Stimulated activated CD4-positive, alpha-beta T cell treated with anti-CD3 and anti-CD28 coated beads, Interleukin-15, amount 100 ng/mL, for 48 hours (primary cell): Measurements from ENCODE around the gene KATNB1.
"Not testable (repeated sequence)": the region's sequence is repeated elsewhere in the genome, so short reads cannot be mapped to it uniquely, and the experiment has no call there.

Source experiments
- DNase-seq, 2 donors: peaks; one replicate each; pipeline ENCODE4 v3.0.0-alpha.2; 2020; ENCODE audit warnings: low read depth in 2 of 2

Gene KATNB1

GRCh38 chr16:57771141-57771785 lies 35.7 kb downstream of the KATNB1 start:
- no peak for DNase-seq

DNA sequence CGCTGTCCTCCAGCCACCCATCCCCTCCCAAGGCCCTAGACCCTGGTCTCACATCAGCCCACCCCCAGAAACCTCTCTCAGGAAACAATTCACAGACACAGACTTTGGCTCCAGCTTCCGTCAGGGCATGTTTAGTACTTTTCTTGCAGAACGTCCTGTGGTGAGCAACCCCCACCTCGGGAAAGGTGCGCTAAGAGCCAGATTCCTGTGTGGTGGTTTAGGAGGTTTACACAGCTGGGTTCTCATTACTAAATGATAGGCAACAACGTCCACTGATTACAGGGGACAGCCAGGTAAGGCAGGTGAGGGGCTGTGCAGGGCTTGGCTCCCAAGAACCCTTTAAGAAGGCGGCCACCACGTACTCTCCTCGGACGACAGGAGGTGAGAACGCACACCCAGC lies 37.4 kb downstream of the KATNB1 start:
- no peak for DNase-seq

DNA sequence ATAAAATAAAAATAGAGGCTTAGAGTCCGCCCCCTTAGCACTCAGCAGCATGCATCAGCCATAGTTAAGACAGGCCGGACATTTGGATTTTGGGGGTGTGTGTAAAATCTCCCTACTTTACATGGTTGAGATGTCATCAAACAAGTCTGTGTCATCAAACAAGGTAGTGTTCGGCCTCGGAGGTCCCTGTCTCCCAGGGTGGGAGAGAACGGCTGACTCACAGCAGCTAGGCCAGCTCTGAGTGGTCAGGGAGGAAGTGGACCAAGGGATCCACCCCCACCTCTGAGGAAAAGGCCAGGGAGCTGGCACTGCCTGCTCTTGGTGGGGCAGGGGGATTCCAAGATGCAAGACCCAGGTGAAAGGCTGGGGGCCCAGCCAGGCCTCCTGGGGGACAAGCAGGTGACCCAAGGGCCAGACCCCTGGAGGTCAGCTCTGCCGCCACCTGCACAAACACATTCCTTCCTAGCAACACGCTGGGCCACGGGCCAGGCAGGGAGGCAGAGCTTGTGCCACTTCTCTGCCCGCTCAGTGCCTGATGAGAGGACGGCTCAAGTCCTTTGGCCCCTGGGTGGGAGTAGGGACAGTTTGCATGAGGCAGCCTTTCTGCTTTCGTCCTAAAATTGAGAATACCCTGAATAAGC lies 38.2 kb downstream of the KATNB1 start:
- no peak for DNase-seq

DNA sequence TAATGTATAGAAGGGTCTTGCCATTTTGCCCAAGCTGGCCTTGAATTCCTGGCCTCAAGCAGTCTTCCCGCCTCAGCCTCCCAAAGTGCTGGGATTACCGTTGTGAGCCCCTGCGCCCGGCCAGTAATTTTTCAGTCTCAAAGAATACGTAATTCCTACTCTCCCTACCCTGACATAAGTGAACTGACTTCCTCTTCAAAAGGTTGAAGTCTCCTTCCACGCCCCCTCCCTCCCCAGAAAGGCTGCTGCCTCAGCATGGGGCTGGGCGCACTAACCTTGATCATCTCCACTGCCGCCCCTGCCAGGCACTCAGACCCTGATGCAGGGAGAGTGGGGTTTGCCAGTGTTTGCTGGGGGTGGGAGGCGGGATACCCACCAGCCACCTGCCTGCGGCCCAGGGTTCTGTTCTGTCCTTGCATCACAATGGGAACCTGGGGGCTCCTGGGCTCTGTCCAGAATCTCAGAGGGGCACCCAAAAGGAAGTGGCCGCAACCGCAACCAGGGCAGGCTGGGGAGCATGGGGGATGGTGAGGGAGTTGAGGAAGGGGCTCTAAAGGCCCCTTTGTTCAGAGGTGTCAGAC lies 39.2 kb downstream of the KATNB1 start:
- no peak for DNase-seq

DNA sequence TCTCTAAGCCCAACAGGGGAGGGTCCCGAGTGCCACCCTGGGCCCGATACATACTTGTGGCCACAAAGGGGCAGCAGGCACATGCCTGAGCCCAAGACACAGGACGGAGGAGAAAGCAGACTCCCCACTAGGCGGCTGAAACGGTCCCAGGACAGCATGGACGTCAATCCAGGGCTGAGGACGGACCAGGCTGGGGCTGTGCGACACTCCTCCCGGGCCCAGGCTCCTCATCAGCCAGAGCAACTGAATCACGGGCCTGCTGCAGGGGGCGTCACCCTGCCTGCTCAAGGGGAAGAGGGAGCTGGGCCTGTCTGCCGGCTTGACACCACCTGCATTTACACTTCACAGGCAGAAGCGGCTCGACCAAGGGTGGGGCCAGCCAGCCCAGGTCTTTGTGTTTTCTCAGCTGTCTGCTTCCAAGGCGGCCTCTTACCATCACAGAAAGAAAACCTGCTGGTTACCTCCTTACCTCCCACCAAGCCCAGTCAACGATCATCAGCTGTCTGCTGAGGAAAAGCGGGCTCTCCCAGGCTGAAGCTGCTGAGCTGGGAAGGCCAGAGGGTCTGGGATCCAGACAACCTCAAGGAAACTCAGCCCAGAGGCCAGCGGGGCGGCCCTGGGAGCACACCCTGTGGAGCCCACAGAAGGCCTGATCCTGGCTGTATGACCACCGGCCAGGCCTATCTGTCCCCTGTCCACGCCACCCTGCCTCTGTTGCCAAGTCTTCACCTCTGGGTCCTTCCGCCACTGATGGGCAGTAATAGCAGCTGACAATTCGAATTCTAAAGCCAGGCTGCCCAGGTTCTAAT lies 40.3 kb downstream of the KATNB1 start:
- no peak for DNase-seq

DNA sequence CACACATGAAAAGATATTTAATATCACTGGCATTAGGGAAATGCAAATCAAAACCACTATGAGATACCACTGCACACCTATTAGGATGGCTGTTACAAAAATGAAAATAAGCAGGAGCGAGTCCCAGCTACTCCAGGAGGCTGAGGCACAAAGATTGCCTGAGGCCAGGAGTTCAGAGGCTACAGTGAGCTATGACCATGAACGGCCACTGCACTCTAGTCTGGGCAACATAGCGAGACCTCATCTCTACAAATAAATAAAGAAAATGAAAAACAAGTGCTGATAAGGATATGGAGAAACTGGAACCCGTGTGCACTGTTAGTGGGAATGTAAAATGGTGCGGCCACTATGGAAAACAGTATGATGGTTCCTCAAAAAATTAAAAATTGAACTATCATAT lies 43.1 kb downstream of the KATNB1 start:
- DNase-seq = no peak

- not testable (repeated sequence) for DNase-seq
Observed at GRCh38 chr16:57779836-57780235, 44.3 kb downstream of the KATNB1 start.

GRCh38 chr16:57781349-57781740 lies 45.8 kb downstream of the KATNB1 start:
- DNase-seq = no peak

DNA sequence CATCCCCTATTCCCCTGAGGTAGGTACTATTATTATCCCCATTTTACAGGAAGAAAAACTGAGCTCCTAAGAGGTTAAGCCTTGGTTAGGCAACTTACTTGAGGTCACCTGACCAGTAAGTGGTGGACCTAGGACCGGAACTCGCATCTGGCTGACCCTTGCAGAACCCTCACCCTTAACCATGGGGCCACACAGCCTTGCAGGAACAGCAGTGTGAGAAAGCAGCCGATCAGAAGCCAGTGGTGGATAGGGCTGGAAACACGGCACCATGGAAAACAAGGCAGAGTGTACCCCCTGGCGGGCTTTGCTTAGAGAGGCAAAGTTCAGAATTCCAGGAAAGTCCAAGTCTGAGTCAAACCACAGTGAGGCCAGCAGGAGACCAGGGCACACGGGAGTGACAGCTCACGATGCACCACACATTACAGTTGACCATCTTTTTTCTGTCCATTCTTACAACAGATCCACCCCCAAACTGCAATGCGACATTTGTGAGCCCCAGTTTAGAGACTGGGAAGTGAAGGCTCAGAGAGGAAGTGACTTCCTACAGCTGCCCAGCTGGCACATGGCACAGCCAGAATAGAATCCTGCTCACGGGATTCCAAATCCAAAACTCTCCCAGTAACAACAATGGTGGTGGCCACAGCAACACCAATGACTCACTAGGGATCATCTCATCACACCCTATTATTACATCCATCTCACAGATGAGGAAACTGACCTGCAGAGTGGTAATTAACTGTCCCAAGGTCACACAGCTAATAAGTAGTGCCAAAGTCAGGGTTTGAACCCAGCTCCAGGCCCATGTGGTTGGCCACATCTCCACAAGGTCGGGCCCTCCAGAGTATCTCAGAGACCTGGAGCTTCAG lies 46.4 kb downstream of the KATNB1 start:
- no peak for DNase-seq

DNA sequence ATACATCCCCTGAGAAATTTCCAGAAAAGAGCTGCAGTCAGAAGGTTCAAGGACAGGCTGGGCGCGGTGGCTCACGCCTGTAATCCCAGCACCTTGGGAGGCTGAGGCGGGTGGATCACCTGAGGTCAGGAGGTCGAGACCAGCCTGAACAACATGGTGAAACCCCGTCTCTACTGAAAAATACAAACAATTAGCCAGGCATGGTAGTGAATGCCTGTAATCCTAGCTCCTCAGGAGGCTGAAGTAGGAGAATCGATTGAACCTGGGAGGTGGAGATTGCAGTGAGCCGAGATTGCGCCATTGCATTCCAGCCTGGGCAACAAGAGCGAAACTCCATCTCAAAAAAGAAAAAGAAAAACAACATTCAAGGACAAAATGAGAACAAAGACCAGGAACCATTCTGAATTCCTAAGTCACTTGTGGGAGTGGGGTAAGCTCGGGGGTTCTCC lies 47.1 kb downstream of the KATNB1 start:
- DNase-seq = not testable (repeated sequence)

- DNase-seq = no peak
Observed at GRCh38 chr16:57783116-57783515, 47.5 kb downstream of the KATNB1 start.

DNA sequence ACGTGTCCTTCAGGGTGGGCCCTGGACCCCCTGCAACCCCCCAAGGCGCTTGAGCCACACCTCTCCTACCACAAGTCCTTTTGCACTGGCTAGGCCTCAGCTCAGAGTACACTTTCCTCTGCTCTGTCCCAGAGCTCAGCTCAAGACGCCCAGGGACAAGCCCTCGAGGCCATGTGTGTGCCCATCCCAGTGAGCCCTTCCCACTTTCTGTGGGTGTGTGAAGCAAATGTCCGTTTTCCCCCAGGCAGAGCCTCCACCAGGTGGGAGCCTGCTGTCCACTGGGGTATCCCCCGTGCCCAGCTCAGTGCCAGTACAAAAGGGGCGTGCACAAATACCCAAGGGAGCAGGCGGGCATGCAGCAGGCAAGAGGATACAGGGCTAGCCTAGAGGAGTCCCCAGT lies 48.3 kb downstream of the KATNB1 start:
- DNase-seq = no peak

- no peak for DNase-seq
Observed at GRCh38 chr16:57784334-57784733, 48.8 kb downstream of the KATNB1 start.

- DNase-seq = no peak
Observed at GRCh38 chr16:57785385-57785784, 49.8 kb downstream of the KATNB1 start.

- DNase-seq = no peak
Observed at GRCh38 chr16:57785924-57786323, 50.4 kb downstream of the KATNB1 start.

DNA sequence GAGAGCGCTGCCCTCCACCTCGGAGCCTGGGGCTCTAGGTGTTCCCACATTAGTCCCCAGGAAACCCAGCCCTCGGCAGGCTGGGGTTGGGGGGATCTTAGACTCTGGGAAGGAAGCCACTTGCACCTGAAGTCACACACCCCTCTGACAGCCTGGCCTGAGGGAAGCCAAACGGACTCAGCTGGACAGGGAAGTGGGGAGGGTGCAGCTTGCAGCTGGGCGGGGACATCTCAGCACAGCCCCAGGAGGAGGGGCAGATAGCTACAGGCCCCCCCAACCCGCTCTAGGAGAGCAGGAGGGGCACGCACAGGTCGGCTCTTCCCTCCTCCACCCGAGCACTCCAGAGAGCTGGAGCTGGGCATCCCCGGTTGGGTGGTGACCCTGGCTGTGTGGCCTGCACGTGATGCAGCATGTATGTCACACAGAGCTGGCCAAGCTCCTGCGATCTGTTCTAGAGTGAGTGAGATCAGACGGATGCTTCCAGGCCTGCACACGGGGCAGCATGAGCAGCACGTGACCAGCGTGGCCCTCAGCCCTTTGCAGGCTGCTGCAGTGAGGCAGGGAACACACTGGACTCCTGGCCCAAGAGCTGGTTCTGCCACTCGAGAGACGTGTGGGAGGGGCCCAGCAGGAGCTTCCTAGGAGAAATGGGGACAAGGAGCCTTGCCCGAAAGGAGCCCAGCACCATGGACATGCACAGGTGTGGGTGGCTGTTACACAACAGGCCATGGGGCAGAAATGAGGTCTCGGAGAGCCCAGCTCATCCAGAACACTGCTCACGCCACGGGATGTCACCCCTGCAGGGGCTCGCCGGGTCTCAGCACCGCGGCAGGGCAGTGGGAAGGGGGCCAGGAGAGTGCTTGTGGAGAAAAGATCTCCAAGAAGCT lies 51.3 kb downstream of the KATNB1 start:
- DNase-seq = no peak

- no peak for DNase-seq
Observed at GRCh38 chr16:57787519-57787905, 51.9 kb downstream of the KATNB1 start.

- no peak for DNase-seq
Observed at GRCh38 chr16:57788252-57788841, 52.8 kb downstream of the KATNB1 start.

- DNase-seq = no peak
Observed at GRCh38 chr16:57788951-57789350, 53.4 kb downstream of the KATNB1 start.
